IMR-90 (cell line): ENCODE data around the gene GAPVD1.

ENCODE experiments used
- BHLHE40 ChIP-seq: fragments of 150-350 bp; IDR thresholded peaks from 2 replicates; pipeline ENCODE4 v1.6.1; 2016; ENCODE audit warnings: mild to moderate bottlenecking, low read depth, low read length
- CEBPB ChIP-seq: IDR thresholded peaks from 2 replicates; pipeline ENCODE4 v1.6.1; 2012; ENCODE audit warnings: low read depth, low read length, improper control_type of control experiment
- CHD1 ChIP-seq: IDR thresholded peaks from 2 replicates; pipeline ENCODE4 v1.6.1; 2012; ENCODE audit warnings: low read depth, low read length, improper control_type of control experiment
- FOS ChIP-seq: fragments of 150-350 bp; IDR thresholded peaks from 2 replicates; pipeline ENCODE4 v1.6.1; 2016; ENCODE audit warnings: low read depth, low read length
- MAFK ChIP-seq: IDR thresholded peaks from 2 replicates; pipeline ENCODE4 v1.6.1; 2012; ENCODE audit warnings: low read depth, low read length, improper control_type of control experiment
- MXI1 ChIP-seq: IDR thresholded peaks from 2 replicates; pipeline ENCODE4 v1.6.1; 2012; ENCODE audit warnings: low read depth, mild to moderate bottlenecking, low read length, moderate library complexity, borderline replicate concordance
- POLR2A ChIP-seq: IDR thresholded peaks from 2 replicates; pipeline ENCODE4 v1.6.1; 2012; ENCODE audit warnings: mild to moderate bottlenecking, low read depth, low read length
- RFX5 ChIP-seq: IDR thresholded peaks from 2 replicates; pipeline ENCODE4 v1.8.0; 2012; ENCODE audit warnings: low read depth, mild to moderate bottlenecking, low read length, moderate library complexity
- TF ChIP-seq, protein P1 (sequence below): conservative IDR thresholded peaks from 2 replicates; pipeline ENCODE4 v1.5.1; 2012; ENCODE audit warnings: mild to moderate bottlenecking, low read depth, low read length, improper control_type of control experiment
- TF ChIP-seq, protein P2 (sequence below): fragments of 150-350 bp; IDR thresholded peaks from 2 replicates; pipeline ENCODE4 v1.6.1; 2017; ENCODE audit warnings: mild to moderate bottlenecking, antibody characterized with exemption, low read length, low read depth

DNA sequence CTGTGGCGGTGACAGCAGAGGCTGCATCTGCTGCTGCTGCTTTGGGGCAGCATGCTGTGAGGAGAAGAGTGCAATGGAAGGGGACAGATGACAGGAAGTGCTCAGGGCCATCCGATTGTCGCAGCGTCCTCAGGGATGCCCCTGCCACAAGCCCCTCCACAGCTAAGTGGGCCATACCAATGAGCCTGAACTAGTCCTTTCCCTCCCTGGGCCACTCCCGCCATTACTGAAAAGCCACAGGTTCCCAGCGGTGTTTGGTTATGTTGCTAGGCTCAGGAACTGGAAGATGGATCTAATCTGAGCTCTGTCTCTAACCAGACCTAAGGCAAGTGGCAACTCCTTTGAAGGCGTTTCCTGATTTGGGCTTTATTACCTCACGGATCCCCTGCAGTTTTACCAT, 109.2 kb downstream of the GAPVD1 start:
- TF ChIP-seq POLR2A: no peak
- TF ChIP-seq, protein P1, sequence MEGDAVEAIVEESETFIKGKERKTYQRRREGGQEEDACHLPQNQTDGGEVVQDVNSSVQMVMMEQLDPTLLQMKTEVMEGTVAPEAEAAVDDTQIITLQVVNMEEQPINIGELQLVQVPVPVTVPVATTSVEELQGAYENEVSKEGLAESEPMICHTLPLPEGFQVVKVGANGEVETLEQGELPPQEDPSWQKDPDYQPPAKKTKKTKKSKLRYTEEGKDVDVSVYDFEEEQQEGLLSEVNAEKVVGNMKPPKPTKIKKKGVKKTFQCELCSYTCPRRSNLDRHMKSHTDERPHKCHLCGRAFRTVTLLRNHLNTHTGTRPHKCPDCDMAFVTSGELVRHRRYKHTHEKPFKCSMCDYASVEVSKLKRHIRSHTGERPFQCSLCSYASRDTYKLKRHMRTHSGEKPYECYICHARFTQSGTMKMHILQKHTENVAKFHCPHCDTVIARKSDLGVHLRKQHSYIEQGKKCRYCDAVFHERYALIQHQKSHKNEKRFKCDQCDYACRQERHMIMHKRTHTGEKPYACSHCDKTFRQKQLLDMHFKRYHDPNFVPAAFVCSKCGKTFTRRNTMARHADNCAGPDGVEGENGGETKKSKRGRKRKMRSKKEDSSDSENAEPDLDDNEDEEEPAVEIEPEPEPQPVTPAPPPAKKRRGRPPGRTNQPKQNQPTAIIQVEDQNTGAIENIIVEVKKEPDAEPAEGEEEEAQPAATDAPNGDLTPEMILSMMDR: no peak
- no peak for TF ChIP-seq MXI1
- no peak for TF ChIP-seq BHLHE40
- TF ChIP-seq FOS: no peak
- no peak for TF ChIP-seq CEBPB
- no peak for TF ChIP-seq RFX5
- no peak for TF ChIP-seq MAFK
- no peak for TF ChIP-seq CHD1
- TF ChIP-seq, protein P2, sequence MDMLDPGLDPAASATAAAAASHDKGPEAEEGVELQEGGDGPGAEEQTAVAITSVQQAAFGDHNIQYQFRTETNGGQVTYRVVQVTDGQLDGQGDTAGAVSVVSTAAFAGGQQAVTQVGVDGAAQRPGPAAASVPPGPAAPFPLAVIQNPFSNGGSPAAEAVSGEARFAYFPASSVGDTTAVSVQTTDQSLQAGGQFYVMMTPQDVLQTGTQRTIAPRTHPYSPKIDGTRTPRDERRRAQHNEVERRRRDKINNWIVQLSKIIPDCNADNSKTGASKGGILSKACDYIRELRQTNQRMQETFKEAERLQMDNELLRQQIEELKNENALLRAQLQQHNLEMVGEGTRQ: no peak
